Measurements from ENCODE around the gene HOXB5. TPM values are rescaled to one million over a fixed set of nuclear protein-coding genes. Genes with fewer than 3 reads are reported as not detected.

HOXB5 gene
- total and polyA plus RNA-seq, 2 donors (not counting 1 experiment from before 2014, with no cell fraction given), result not detected

- H3K4me3 ChIP-seq (ENCODE audit: control extremely low read depth in 1 of 5, extremely low read depth in 1 of 5, insufficient read depth in 1 of 5, low read depth in 2 of 5, low read length in 4 of 5), result no peak overlapping the region
- intact Hi-C loops (cut with micrococcal nuclease), result no loop called here
- no peaks in the 10 kb centered on the region for H3K79me2 ChIP-seq (ENCODE audit: control insufficient read depth, insufficient read depth, low read length)
- peaks cover 0 to 14% (median 0%) of the 10 kb centered on the region in 3 donors for H3K9me3 ChIP-seq (ENCODE audit: control extremely low read depth in 1 of 3, control insufficient read depth in 2 of 3, insufficient read depth in 1 of 3, low read length in 2 of 3)
- ATAC-seq (ENCODE audit: low read depth) (no peak), DNase-seq (no peak)
- no peak overlapping the region for H3K9ac ChIP-seq (ENCODE audit: low read length)
- H3K4me2 ChIP-seq (replicated peaks; ENCODE audit: low read depth, low read length, poor library complexity, severe bottlenecking), result no peak overlapping the region
- H3K27me3 ChIP-seq (replicated peaks in 1 of 4; ENCODE audit: control extremely low read depth in 1 of 4, control insufficient read depth in 3 of 4, insufficient read depth in 4 of 4, low read length in 3 of 4), result peaks cover 0 to 96% (median 65%) of the 10 kb centered on the region in 4 experiments
- H3K27me3 Mint-ChIP-seq, result peaks cover 74% of the 10 kb centered on the region
- H4K20me1 ChIP-seq (ENCODE audit: control insufficient read depth, insufficient read depth, low read length, poor library complexity, severe bottlenecking), result no peaks in the 10 kb centered on the region
- no peak overlapping the region for H2AFZ ChIP-seq (ENCODE audit: insufficient read depth, low read depth, low read length, poor library complexity, severe bottlenecking)
- peaks cover 39 to 45% of the 10 kb centered on the region in 2 donors for H3K4me1 ChIP-seq (ENCODE audit: control insufficient read depth in 2 of 2, insufficient read depth in 2 of 2, low read length in 2 of 2)
- H3K27ac Mint-ChIP-seq, result no peak overlapping the region
- H3K27ac ChIP-seq (ENCODE audit: low read length in 2 of 2), result no peak overlapping the region
- no peaks in the 10 kb centered on the region for H3K9me3 Mint-ChIP-seq (ENCODE audit: insufficient read depth)
- TF ChIP-seq EZH2 (IDR thresholded peaks at IDR 0.05; ENCODE audit: borderline replicate concordance, insufficient read depth, low read depth, low read length, poor library complexity, severe bottlenecking) (no peak), CTCF (IDR thresholded peaks at IDR 0.05) (no peak)
- CTCF ChIA-PET, result interaction anchor here (1.0 to 2.7 kb wide), 7 partner anchors 9 to 547 kb away, joined by 3 to 11 read pairs (median 6); no protein-coding TSS in a partner anchor
- H3K36me3 ChIP-seq (replicated peaks in 1 of 2; ENCODE audit: control extremely low read depth in 1 of 2, control insufficient read depth in 1 of 2, extremely low read depth in 1 of 2, insufficient read depth in 2 of 2, low read length in 1 of 2), result no peaks in the 10 kb centered on the region
- peaks cover 31% of the 10 kb centered on the region for H3K4me1 Mint-ChIP-seq
- POLR2A ChIA-PET, result no interaction called here
- no peak overlapping the region for H3K4me3 Mint-ChIP-seq
- WGBS (ENCODE audit: insufficient coverage), result 90% methylated on average over 40 of the region's 41 CpGs
Measured at GRCh38 chr17:48621410-48622392, 28.1 kb upstream of the HOXB5 start.
